BE2C (cell line): ENCODE measurements around the gene FBXO11.

Experiments
- DNase-seq: peaks from one replicate; pipeline ENCODE4 v3.0.0-alpha.2; 2020
- H3K27me3 ChIP-seq: fragments of 250-450 bp; sonication (Bioruptor Pico); 2 replicates; pipeline ENCODE4 v1.5.1; 2020; ENCODE audit warnings: mild to moderate bottlenecking
- H3K36me3 ChIP-seq: fragments of 250-450 bp; sonication (Bioruptor Pico); 2 replicates; pipeline ENCODE4 v1.5.1; 2020; ENCODE audit warnings: mild to moderate bottlenecking
- H3K4me1 ChIP-seq: fragments of 250-450 bp; sonication (Bioruptor Pico); 2 replicates; pipeline ENCODE4 v1.5.1; 2020
- H3K4me3 ChIP-seq: 2 replicates; pipeline ENCODE4 v1.5.1; 2011; ENCODE audit warnings: low read depth, low read length
- H3K9me3 ChIP-seq: fragments of 250-450 bp; sonication (Bioruptor Pico); 2 replicates; pipeline ENCODE4 v1.5.1; 2020
- CTCF ChIP-seq: IDR thresholded peaks from 2 replicates; pipeline ENCODE4 v1.5.1; 2012; ENCODE audit warnings: mild to moderate bottlenecking, low read depth, low read length

The FBXO11 gene

GRCh38 chr2:47818777-47819176 is 87.5 kb downstream of the FBXO11 start:
- no peak for DNase-seq
- no peak overlapping the region for H3K4me3 ChIP-seq
- no peak for TF ChIP-seq CTCF
- H3K9me3 ChIP-seq: no peaks in the 10 kb centered on the region
- no peaks in the 10 kb centered on the region for H3K27me3 ChIP-seq
- H3K36me3 ChIP-seq: no peaks in the 10 kb centered on the region; the same call in none of the 2 replicates
- H3K4me1 ChIP-seq: no peaks in the 10 kb centered on the region

GRCh38 chr2:47815764-47816163 is 90.5 kb downstream of the FBXO11 start:
- no peak for TF ChIP-seq CTCF
- Histone ChIP-seq H3K36me3 (no peaks in the 10 kb centered on the region; the same call in none of the 2 replicates), H3K4me3 (no peak overlapping the region), H3K4me1 (no peaks in the 10 kb centered on the region), H3K9me3 (no peaks in the 10 kb centered on the region), H3K27me3 (no peaks in the 10 kb centered on the region)
- no peak for DNase-seq

GRCh38 chr2:47811668-47812067 is 94.6 kb downstream of the FBXO11 start:
- Histone ChIP-seq H3K36me3 (peaks cover 10% of the 10 kb centered on the region), H3K27me3 (no peaks in the 10 kb centered on the region), H3K4me3 (no peak overlapping the region), H3K4me1 (no peaks in the 10 kb centered on the region), H3K9me3 (no peaks in the 10 kb centered on the region)
- TF ChIP-seq CTCF: no peak
- no peak for DNase-seq

GRCh38 chr2:47810850-47811249 is 95.4 kb downstream of the FBXO11 start:
- peaks cover 14% of the 10 kb centered on the region for H3K36me3 ChIP-seq
- H3K4me3 ChIP-seq: no peak overlapping the region
- TF ChIP-seq CTCF: no peak
- H3K4me1 ChIP-seq: no peaks in the 10 kb centered on the region
- no peaks in the 10 kb centered on the region for H3K27me3 ChIP-seq
- DNase-seq: no peak
- H3K9me3 ChIP-seq: no peaks in the 10 kb centered on the region

GRCh38 chr2:47809903-47810302 is 96.4 kb downstream of the FBXO11 start:
- H3K4me1 ChIP-seq: no peaks in the 10 kb centered on the region
- H3K4me3 ChIP-seq: no peak overlapping the region
- no peaks in the 10 kb centered on the region for H3K9me3 ChIP-seq
- no peaks in the 10 kb centered on the region for H3K27me3 ChIP-seq
- peaks cover 17% of the 10 kb centered on the region for H3K36me3 ChIP-seq
- TF ChIP-seq CTCF: no peak
- DNase-seq: no peak

GRCh38 chr2:47808614-47809013 is 97.7 kb downstream of the FBXO11 start:
- Histone ChIP-seq H3K27me3 (no peaks in the 10 kb centered on the region), H3K9me3 (no peaks in the 10 kb centered on the region), H3K4me1 (no peaks in the 10 kb centered on the region), H3K4me3 (no peak overlapping the region), H3K36me3 (peaks cover 18% of the 10 kb centered on the region)
- no peak for DNase-seq
- TF ChIP-seq CTCF: no peak
